HepG2 (cell line): ENCODE data around the gene EYA2. TPM values are rescaled to one million over a fixed set of nuclear protein-coding genes. Genes with fewer than 3 reads are reported as not detected.

Experiments
- ATAC-seq: fragments of 200-7000 bp; cut with Tn5 transposase; 3 replicates; pipeline ENCODE4 v1.9.1; 2020; ENCODE audit warnings: mild to moderate bottlenecking, moderate library complexity
- BruUV-seq: library from RNA; stranded (reverse); fragments of 400-500 nt; replicated peaks from 2 replicates; lab custom pipeline; 2021; lab: Mats Ljungman, UMichigan
- CTCF ChIA-PET: fragments of 300-600 bp; formaldehyde crosslinking; extraction: SDS; loops from one replicate; lab custom pipeline; 2021; ENCODE audit warnings: low total read pairs, inconsistent platforms, low intra/inter-chr PET ratio; lab: Yijun Ruan, JAX
- POLR2A ChIA-PET: fragments of 350-600 bp; sonication (Branson Sonifier 250); formaldehyde crosslinking; loops from one replicate; lab custom pipeline; 2020; ENCODE audit warnings: antibody characterized with exemption, inconsistent platforms; lab: Yijun Ruan, JAX
- DNase-seq: peaks from one replicate; pipeline ENCODE4 v3.0.0-alpha.2; 2015; ENCODE audit warnings: low spot score
- FAIRE-seq: peaks from 3 replicates; lab custom pipeline; 2011; peaks lifted over from hg19 to GRCh38; lab: Jason Lieb, UNC
- H2AFZ ChIP-seq: one replicate; pipeline ENCODE4 v1.6.1; 2011; ENCODE audit warnings: low read length, inconsistent platforms
- H3K27ac ChIP-seq: fragments of 300-600 bp; 3 replicates; pipeline ENCODE4 v1.8.0; 2011; ENCODE audit warnings: mixed run types, mild to moderate bottlenecking, mixed read lengths, low read length, inconsistent platforms; ENCODE audit not compliant: insufficient read depth; ENCODE audit errors: extremely low read length
- H3K27me3 ChIP-seq, 2 experiments: fragments of 200-600 bp in 1 of 2; 2 replicates in 1 of 2; 3 replicates in 1 of 2; pipeline versions ENCODE4 v1.6.0 to v1.8.0; 2011; ENCODE audit warnings: low read length in 2 of 2, mild to moderate bottlenecking in 2 of 2, moderate library complexity in 2 of 2, inconsistent platforms in 1 of 2; ENCODE audit not compliant: insufficient read depth in 2 of 2, control insufficient read depth in 1 of 2
- H3K36me3 ChIP-seq, 2 experiments: fragments of 200-600 bp in 1 of 2; replicated peaks in 1 of 2; 2 replicates in 1 of 2; 3 replicates in 1 of 2; pipeline versions ENCODE4 v1.5.1 to v1.8.0; 2011; ENCODE audit warnings: low read length in 2 of 2, inconsistent platforms in 1 of 2; ENCODE audit not compliant: insufficient read depth in 2 of 2, control insufficient read depth in 1 of 2
- H3K4me1 ChIP-seq: 2 replicates; pipeline ENCODE4 v1.5.1; 2012; ENCODE audit warnings: low read length, inconsistent platforms; ENCODE audit not compliant: insufficient read depth
- H3K4me2 ChIP-seq: 2 replicates; pipeline ENCODE4 v1.6.0; 2011; ENCODE audit warnings: low read depth, low read length, inconsistent platforms
- H3K4me3 ChIP-seq, 3 experiments: fragments of 200-600 bp in 1 of 3; sonication (generic), shearing (Covaris generic) in 1 of 3; replicated peaks in 1 of 3; 2 replicates each; pipeline ENCODE4 v1.5.1; 2011 to 2016; ENCODE audit warnings: low read length in 3 of 3, inconsistent platforms in 2 of 3, low read depth in 2 of 3, mild to moderate bottlenecking in 2 of 3, control low read depth in 1 of 3, mixed read lengths in 1 of 3; ENCODE audit not compliant: insufficient read depth in 1 of 3
- H3K79me2 ChIP-seq: one replicate; pipeline ENCODE4 v1.6.1; 2011; ENCODE audit warnings: low read length, inconsistent platforms; ENCODE audit not compliant: insufficient read depth
- H3K9ac ChIP-seq: 2 replicates; pipeline ENCODE4 v1.6.0; 2011; ENCODE audit warnings: mild to moderate bottlenecking, low read depth, low read length, inconsistent platforms; ENCODE audit not compliant: insufficient read depth
- H3K9me3 ChIP-seq: 2 replicates; pipeline ENCODE4 v1.5.1; 2012; ENCODE audit warnings: mild to moderate bottlenecking, low read length
- H4K20me1 ChIP-seq: 2 replicates; pipeline ENCODE4 v1.6.0; 2011; ENCODE audit warnings: inconsistent platforms, mild to moderate bottlenecking, low read length, moderate library complexity; ENCODE audit not compliant: insufficient read depth
- ARNTL ChIP-seq: sonication (generic); formaldehyde crosslinking; IDR thresholded peaks from 2 replicates; pipeline ENCODE4 v1.4.0; 2020; ENCODE audit warnings: mild to moderate bottlenecking, missing genetic modification reagents
- EEA1 ChIP-seq: sonication (generic); formaldehyde crosslinking; IDR thresholded peaks from 2 replicates; pipeline ENCODE4 v1.5.1; 2020; ENCODE audit warnings: mild to moderate bottlenecking, missing genetic modification reagents, borderline replicate concordance
- FLYWCH1 ChIP-seq: sonication (generic); formaldehyde crosslinking; IDR thresholded peaks from 2 replicates; pipeline ENCODE4 v1.8.1; 2023; ENCODE audit warnings: mild to moderate bottlenecking, missing genetic modification reagents
- MAFG ChIP-seq: sonication (generic); formaldehyde crosslinking; IDR thresholded peaks from 2 replicates; pipeline ENCODE4 v1.5.1; 2020; ENCODE audit warnings: mild to moderate bottlenecking, missing genetic modification reagents
- MED8 ChIP-seq: sonication (generic); formaldehyde crosslinking; IDR thresholded peaks from 2 replicates; pipeline ENCODE4 v1.8.1; 2023; ENCODE audit warnings: mild to moderate bottlenecking, missing genetic modification reagents; ENCODE audit not compliant: insufficient replicate concordance
- NFE2L2 ChIP-seq: fragments of 150-350 bp; IDR thresholded peaks from 2 replicates; pipeline ENCODE4 v1.6.1; 2014; ENCODE audit warnings: low read length
- NRL ChIP-seq: sonication (generic); formaldehyde crosslinking; IDR thresholded peaks from 2 replicates; pipeline ENCODE4 v1.5.0; 2020; ENCODE audit warnings: missing genetic modification reagents, mild to moderate bottlenecking, moderate library complexity, borderline replicate concordance
- PHF5A ChIP-seq: IDR thresholded peaks from one replicate; pipeline ENCODE4 v1.6.1; 2018; ENCODE audit warnings: low read depth, missing genetic modification reagents; ENCODE audit not compliant: unreplicated experiment
- SRSF1 ChIP-seq: fragments of 200-400 bp; formaldehyde crosslinking; optimal IDR thresholded peaks from 2 replicates; pipeline ENCODE3; 2017; ENCODE audit warnings: mild to moderate bottlenecking, low read depth, low read length, moderate library complexity
- XBP1 ChIP-seq: sonication (generic); formaldehyde crosslinking; IDR thresholded peaks from 2 replicates; pipeline ENCODE4 v1.5.0; 2020; ENCODE audit warnings: missing genetic modification reagents
- ZC3H4 ChIP-seq: sonication (generic); formaldehyde crosslinking; IDR thresholded peaks from 2 replicates; pipeline ENCODE4 v1.4.0; 2020; ENCODE audit warnings: missing genetic modification reagents, borderline replicate concordance
- ZNF253 ChIP-seq: sonication (generic); formaldehyde crosslinking; IDR thresholded peaks from 2 replicates; pipeline ENCODE4 v1.8.0; 2022; ENCODE audit warnings: mild to moderate bottlenecking, missing genetic modification reagents, borderline replicate concordance
- ZNF263 ChIP-seq: sonication (generic); formaldehyde crosslinking; IDR thresholded peaks from 2 replicates; pipeline ENCODE4 v1.4.0; 2020; ENCODE audit warnings: missing genetic modification reagents
- ZNF350 ChIP-seq: sonication (generic); formaldehyde crosslinking; IDR thresholded peaks from 2 replicates; pipeline ENCODE4 v1.4.0; 2020; ENCODE audit warnings: mild to moderate bottlenecking, low read depth, missing genetic modification reagents, borderline replicate concordance
- WGBS: methylation state at CpG from one replicate; pipeline ENCODE4 v1.1.6; 2017; ENCODE audit warnings: low lambda C conversion rate; 5-methylcytosine and 5-hydroxymethylcytosine counted together
- in situ Hi-C: cut with HindIII; loops from 2 replicates; pipeline ENCODE4 v1.10.0; 2017; ENCODE audit warnings: low pct_unique_long_range_greater_than_20kb; ENCODE audit not compliant: extremely low pct_ligation_motif_present
- intact Hi-C: fragments of 100-400 bp; cut with micrococcal nuclease; formaldehyde crosslinking; loops from one replicate; pipeline ENCODE4 v1.10.0; 2022; ENCODE audit not compliant: unreplicated experiment
- polyA plus RNA-seq, 8 experiments: library from polyadenylated mRNA; depleted of rRNA in 3 of 8; stranded (reverse) in 7 of 8; unstranded in 1 of 8; fragments of >200 nt; fragmentation: Illumina TruSeq in 4 of 8; extraction: Trizol in 4 of 8; gene quantifications; 2 replicates each; pipeline versions ENCODE4 v1.2.1 to v1.2.3, GENCODE V29; 2011 to 2016; ENCODE audit warnings: low read depth in 4 of 8, missing spikeins in 1 of 8, mixed read lengths in 1 of 8; ENCODE audit not compliant: insufficient read depth in 1 of 8
- total RNA-seq, 5 experiments: library from RNA; depleted of rRNA; stranded (reverse); fragments of >200 nt; fragmentation: Illumina TruSeq; extraction: Trizol; gene quantifications; 2 replicates each; pipeline ENCODE4 v1.2.3, GENCODE V29; 2016; ENCODE audit warnings: low read depth in 1 of 5
- TF ChIP-seq, protein P1 (sequence below): sonication (generic); formaldehyde crosslinking; IDR thresholded peaks from 2 replicates; pipeline ENCODE4 v1.8.1; 2023; ENCODE audit warnings: mild to moderate bottlenecking, missing genetic modification reagents
- TF ChIP-seq, protein P2 (sequence below): fragments of 450-650 bp; IDR thresholded peaks from 2 replicates; pipeline ENCODE4 v1.6.1; 2017
- TF ChIP-seq, protein P3 (sequence below): sonication (generic); formaldehyde crosslinking; IDR thresholded peaks from 2 replicates; pipeline ENCODE4 v1.5.1; 2020; ENCODE audit warnings: missing genetic modification reagents, mild to moderate bottlenecking, borderline replicate concordance
- TF ChIP-seq, protein P4 (sequence below): IDR thresholded peaks from 2 replicates; pipeline ENCODE4 v1.6.1; 2016
- TF ChIP-seq, protein P5 (sequence below): sonication (generic); formaldehyde crosslinking; IDR thresholded peaks from 2 replicates; pipeline ENCODE4 v1.9.0; 2022; ENCODE audit warnings: missing genetic modification reagents, mild to moderate bottlenecking, borderline replicate concordance

EYA2 gene
- total and polyA plus RNA-seq, 2 of the 13 experiments (the other 11 are each of a cell fraction or from before 2014, with no cell fraction given), result not detected

DNA sequence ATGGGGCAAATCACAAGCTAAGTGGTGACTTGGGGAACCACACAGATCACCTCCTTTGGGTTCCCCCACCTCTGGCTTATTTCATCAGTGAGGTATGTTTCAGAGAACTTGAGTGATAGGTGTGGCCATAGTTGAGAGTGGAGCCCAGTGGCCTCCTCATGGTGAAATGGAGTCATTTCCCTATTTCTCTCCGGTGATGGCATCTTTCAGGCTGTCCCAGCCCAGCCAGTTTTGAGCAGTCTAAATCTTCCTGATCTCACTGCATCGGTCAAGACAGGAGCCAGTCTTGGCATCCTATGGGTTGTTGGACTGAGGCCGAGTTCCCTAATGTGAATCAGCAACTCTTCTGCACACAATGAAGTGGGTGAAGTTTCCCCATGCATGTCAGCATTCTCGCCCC lies 132.4 kb downstream of the EYA2 start (continued):
- TF ChIP-seq, protein P1, sequence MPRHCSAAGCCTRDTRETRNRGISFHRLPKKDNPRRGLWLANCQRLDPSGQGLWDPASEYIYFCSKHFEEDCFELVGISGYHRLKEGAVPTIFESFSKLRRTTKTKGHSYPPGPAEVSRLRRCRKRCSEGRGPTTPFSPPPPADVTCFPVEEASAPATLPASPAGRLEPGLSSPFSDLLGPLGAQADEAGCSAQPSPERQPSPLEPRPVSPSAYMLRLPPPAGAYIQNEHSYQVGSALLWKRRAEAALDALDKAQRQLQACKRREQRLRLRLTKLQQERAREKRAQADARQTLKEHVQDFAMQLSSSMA (CRISPR knock-in tag), result no peak
- TF ChIP-seq MED8 (CRISPR knock-in tag) (no peak), ARNTL (no peak), ZC3H4 (CRISPR knock-in tag) (no peak), XBP1 (CRISPR knock-in tag) (no peak), ZNF253 (CRISPR knock-in tag) (no peak), SRSF1 (no peak), NFE2L2 (no peak)
- TF ChIP-seq, protein P2, sequence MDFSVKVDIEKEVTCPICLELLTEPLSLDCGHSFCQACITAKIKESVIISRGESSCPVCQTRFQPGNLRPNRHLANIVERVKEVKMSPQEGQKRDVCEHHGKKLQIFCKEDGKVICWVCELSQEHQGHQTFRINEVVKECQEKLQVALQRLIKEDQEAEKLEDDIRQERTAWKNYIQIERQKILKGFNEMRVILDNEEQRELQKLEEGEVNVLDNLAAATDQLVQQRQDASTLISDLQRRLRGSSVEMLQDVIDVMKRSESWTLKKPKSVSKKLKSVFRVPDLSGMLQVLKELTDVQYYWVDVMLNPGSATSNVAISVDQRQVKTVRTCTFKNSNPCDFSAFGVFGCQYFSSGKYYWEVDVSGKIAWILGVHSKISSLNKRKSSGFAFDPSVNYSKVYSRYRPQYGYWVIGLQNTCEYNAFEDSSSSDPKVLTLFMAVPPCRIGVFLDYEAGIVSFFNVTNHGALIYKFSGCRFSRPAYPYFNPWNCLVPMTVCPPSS, result no peak

DNA sequence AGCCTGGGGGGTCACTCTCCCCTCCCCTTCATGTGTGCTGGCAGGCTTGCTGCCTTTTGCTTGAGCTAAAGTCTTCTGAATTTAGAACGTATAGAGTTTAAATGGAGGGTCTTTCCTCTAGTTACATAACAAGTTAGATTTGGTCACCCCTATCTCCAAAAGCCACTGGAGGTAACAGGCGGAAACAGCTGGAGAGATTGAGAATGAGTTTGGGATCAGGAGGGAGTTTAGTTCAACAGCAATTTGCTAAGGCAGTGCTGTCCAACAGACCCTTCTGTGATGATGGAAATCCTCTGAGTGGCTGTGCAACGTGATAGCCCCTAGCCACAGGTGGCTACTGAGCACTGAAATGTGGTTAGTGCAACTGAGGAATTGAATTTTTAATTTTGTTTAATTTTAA lies 132.8 kb downstream of the EYA2 start:
- no peak overlapping the region for H3K27ac ChIP-seq
- no peak overlapping the region for H3K4me3 ChIP-seq
- H3K9ac ChIP-seq, result no peak overlapping the region
- H2AFZ ChIP-seq, result no peak overlapping the region
- POLR2A ChIA-PET, result no interaction called here
- H4K20me1 ChIP-seq, result no peaks in the 10 kb centered on the region
- FAIRE-seq (no peak), DNase-seq (no peak), ATAC-seq (no peak)
- H3K36me3 ChIP-seq, result no peaks in the 10 kb centered on the region
- H3K79me2 ChIP-seq, result no peaks in the 10 kb centered on the region
- H3K27me3 ChIP-seq, result peaks cover 0 to 21% of the 10 kb centered on the region in 2 experiments; a peak in 1 of 5 replicates
- H3K4me2 ChIP-seq, result no peak overlapping the region
- intact Hi-C loops, result no loop called here
- H3K4me1 ChIP-seq, result no peaks in the 10 kb centered on the region
- in situ Hi-C loops, result no loop called here
- CTCF ChIA-PET, result no interaction called here
- no TSS peak for BruUV-seq
- peaks cover 14% of the 10 kb centered on the region for H3K9me3 ChIP-seq
- 8% methylated on average over 3 of the region's 3 CpGs for WGBS
- TF ChIP-seq, protein P3, sequence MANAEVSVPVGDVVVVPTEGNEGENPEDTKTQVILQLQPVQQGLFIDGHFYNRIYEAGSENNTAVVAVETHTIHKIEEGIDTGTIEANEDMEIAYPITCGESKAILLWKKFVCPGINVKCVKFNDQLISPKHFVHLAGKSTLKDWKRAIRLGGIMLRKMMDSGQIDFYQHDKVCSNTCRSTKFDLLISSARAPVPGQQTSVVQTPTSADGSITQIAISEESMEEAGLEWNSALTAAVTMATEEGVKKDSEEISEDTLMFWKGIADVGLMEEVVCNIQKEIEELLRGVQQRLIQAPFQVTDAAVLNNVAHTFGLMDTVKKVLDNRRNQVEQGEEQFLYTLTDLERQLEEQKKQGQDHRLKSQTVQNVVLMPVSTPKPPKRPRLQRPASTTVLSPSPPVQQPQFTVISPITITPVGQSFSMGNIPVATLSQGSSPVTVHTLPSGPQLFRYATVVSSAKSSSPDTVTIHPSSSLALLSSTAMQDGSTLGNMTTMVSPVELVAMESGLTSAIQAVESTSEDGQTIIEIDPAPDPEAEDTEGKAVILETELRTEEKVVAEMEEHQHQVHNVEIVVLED (CRISPR knock-in tag), result no peak
- TF ChIP-seq EEA1 (no peak), MAFG (CRISPR knock-in tag) (no peak), PHF5A (CRISPR knock-in tag) (no peak), NRL (CRISPR knock-in tag) (no peak), FLYWCH1 (no peak), ZNF263 (CRISPR knock-in tag) (no peak), ZNF350 (no peak), NFE2L2 (no peak)
- TF ChIP-seq, protein P4, sequence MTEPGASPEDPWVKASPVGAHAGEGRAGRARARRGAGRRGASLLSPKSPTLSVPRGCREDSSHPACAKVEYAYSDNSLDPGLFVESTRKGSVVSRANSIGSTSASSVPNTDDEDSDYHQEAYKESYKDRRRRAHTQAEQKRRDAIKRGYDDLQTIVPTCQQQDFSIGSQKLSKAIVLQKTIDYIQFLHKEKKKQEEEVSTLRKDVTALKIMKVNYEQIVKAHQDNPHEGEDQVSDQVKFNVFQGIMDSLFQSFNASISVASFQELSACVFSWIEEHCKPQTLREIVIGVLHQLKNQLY (CRISPR knock-in tag), result no peak
- TF ChIP-seq, protein P5, sequence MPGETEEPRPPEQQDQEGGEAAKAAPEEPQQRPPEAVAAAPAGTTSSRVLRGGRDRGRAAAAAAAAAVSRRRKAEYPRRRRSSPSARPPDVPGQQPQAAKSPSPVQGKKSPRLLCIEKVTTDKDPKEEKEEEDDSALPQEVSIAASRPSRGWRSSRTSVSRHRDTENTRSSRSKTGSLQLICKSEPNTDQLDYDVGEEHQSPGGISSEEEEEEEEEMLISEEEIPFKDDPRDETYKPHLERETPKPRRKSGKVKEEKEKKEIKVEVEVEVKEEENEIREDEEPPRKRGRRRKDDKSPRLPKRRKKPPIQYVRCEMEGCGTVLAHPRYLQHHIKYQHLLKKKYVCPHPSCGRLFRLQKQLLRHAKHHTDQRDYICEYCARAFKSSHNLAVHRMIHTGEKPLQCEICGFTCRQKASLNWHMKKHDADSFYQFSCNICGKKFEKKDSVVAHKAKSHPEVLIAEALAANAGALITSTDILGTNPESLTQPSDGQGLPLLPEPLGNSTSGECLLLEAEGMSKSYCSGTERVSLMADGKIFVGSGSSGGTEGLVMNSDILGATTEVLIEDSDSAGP, result no peak
